GM18498 (cell line): ENCODE data around the gene SLC4A8.
"Not testable (repeated sequence)": the region's sequence is repeated elsewhere in the genome, so short reads cannot be mapped to it uniquely, and the experiment has no call there.

Source experiments
- ATAC-seq: cut with Tn5 transposase; IDR thresholded peaks from one replicate; pipeline ENCODE4 v1.9.1; 2021; ENCODE audit warnings: mild to moderate bottlenecking, moderate library complexity; ENCODE audit not compliant: unreplicated experiment

The SLC4A8 gene

DNA sequence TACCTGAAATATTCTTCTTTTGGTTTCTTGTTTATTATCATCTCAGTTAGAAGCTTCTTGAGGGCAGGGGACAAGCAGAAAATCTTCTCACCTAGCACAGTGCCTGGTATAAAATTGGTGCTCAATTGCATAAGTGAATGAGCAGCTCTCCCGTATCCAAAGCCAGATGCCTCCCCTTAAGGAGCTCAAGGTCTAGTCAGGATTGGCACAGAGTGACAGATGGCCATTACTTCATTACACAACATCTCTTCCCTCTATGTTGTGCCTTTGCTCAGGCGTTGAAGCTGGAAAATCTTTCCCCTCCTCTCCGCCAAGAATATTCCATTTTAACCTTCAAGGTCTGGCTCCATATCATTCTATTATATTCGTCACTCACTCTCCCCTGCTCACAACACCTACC is 3.6 kb downstream of the SLC4A8 start:
- no peak for ATAC-seq

DNA sequence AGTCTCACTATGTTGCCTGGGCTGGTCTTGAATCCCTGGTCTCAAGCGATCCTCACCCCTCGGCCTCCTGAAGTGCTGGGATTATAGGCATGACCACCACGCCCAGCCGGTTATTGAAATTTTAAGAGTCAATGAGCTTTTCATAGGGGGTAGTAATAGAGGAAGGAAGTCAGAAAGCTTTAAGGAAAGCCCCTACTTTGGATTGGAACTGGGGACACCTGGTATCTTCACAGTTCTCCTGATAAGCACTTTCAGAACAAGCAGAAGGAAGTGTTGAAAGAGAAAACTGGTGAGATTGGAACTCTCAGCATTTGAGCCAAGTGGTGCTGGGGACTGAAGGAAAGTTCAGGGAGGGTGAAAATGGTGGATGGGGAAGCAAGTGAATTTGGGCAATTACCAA is 5.1 kb downstream of the SLC4A8 start:
- ATAC-seq: no peak

GRCh38 chr12:51430196-51430895 is 5.7 kb downstream of the SLC4A8 start:
- no peak for ATAC-seq

DNA sequence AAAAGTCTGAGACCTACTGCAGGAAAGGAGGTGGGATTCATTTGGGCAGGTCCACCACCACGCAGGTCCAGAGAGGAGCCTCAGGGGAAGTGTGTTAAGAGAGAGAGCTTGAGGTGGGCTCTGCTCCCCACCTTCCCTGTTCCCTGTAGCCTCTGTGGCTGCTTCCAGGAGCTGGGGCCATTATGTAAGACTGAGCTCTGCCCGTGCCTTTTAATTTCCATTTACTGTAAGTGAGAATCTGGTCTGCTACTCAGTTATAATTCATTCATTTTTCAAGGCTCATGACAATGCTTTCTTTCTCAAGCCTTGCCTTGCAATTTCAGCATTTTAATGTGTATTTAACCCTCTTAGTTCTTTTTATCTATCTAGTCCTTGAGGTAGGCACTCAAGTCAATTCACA is 8.3 kb downstream of the SLC4A8 start:
- no peak for ATAC-seq

GRCh38 chr12:51434305-51434704 is 9.7 kb downstream of the SLC4A8 start:
- ATAC-seq: no peak

DNA sequence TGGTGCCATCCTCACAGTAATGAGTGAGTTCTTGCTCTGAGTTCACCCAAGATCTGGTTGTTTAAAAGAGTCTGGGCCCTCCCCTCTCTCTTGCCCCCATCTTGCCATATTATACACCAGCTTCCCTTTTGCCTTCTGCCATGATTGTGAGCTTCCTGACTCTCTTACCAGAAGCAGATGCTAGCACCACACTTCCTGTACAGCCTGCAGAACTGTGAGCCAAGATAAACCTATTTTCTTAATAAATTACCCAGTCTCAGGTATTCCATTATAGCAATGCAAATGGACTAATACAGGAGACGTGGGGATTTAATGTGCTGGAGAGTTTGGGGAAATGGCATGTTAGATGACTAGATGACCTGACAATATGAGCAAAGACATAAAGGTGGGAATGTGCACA is 12.8 kb downstream of the SLC4A8 start:
- ATAC-seq: no peak

GRCh38 chr12:51439330-51439729 is 14.7 kb downstream of the SLC4A8 start:
- ATAC-seq: no peak

GRCh38 chr12:51441583-51441982 is 17.0 kb downstream of the SLC4A8 start:
- no peak for ATAC-seq

DNA sequence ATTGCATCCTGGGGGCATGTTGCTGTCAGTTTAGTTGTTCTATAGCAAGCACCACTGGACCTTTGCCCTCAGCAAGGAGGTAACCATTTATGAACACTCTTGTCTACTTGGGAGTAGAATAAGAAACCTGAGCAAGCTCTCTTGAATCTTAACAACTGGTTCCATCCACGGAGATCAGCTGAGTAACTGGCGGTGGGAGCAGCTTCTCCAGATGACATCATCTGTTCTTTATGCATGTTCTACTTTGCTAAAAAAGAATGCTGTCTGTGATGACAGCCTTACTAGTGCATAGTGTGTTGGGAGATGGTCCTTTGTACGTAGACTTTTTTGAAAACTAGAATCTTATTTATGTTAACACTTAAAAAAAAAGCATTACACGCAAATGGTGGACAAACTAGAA is 17.7 kb downstream of the SLC4A8 start:
- ATAC-seq: no peak

GRCh38 chr12:51443573-51443972 is 18.9 kb downstream of the SLC4A8 start:
- no peak for ATAC-seq

GRCh38 chr12:51448618-51449256 is 24.1 kb downstream of the SLC4A8 start:
- no peak for ATAC-seq

- ATAC-seq: no peak
Observed at GRCh38 chr12:51449580-51450246, 25.1 kb downstream of the SLC4A8 start.

DNA sequence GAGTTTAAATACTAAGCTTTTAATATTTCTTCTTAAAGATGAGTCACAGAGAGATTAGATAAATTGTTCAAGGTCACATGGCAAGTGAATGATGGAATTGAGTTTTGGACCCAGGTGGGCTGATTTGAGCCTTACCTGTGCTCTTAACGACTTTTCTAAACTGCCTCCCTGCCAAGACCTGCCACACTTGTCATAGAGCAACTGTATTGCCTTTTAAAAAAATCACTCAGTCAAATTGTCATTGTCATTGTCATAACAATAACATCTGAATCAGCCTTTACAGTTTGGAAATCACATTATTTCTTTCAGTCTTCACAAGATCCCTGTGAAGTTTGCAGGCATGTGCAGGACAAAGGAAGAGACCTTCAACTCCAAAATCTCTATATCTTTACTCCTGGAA is 25.7 kb downstream of the SLC4A8 start:
- ATAC-seq: no peak

- ATAC-seq: no peak
Observed at GRCh38 chr12:51450806-51451205, 26.2 kb downstream of the SLC4A8 start.

DNA sequence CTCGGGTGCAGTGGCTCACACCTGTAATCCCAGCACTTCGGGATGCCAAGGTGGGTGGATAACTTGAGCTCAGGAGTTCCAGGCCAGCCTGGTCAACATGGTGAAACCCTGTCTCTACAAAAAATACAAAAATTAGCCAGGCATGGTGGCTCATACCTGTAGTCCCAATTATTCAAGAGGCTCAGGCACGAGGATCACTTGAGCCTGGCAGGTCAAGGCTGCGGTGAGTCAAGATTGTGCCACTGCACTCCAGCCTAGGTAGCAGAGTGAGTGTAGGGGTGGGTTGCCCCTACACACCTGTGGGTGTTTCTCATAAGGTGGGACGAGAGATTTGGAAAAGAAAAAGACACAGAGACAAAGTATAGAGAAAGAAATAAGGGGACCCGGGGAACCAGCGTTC is 29.4 kb downstream of the SLC4A8 start:
- ATAC-seq: not testable (repeated sequence)

- not testable (repeated sequence) for ATAC-seq
Observed at GRCh38 chr12:51455050-51455449, 30.4 kb downstream of the SLC4A8 start.

DNA sequence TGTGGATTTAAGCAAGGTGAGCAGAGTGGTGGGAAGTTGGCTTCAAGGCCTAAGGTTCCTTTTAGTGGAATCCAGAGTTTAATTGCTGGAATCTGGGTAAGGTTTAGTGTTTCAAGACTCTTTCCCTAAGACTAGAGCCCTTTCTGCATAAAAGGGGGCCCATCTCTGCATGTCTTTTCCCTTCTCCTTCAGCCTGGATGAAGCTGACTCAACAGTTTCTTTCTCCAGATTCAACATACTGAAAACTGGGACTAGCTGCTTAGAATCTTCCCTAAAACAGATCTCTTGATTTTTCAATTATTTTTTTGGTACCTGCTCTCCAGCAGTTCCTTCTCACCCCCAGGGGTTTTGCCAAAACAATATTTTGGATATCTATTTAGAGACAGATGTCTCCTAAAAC is 34.0 kb downstream of the SLC4A8 start:
- no peak for ATAC-seq

GRCh38 chr12:51460519-51460918 is 35.9 kb downstream of the SLC4A8 start:
- ATAC-seq: no peak

DNA sequence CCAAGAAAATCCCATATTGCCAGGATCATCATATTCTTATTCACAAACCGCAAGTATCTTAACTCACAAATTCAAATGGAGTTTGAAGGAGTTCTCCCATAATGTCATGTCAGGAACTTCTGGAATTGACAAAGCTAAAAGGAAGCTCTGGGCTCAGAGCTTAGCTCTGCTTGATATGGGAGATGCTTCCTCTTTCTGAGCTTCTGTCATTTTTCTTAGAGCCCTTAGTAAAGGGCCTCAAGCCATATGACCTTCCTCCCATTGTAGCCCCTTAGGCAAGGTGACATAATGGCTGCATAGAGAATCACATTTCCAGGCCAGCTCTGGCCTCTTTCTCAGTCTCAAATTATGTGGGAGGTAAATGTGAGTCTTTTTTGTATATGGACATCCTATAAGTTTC is 40.9 kb downstream of the SLC4A8 start:
- no peak for ATAC-seq

GRCh38 chr12:51470116-51470515 is 45.5 kb downstream of the SLC4A8 start:
- no peak for ATAC-seq

- ATAC-seq: no peak
Observed at GRCh38 chr12:51471111-51471864, 46.7 kb downstream of the SLC4A8 start.

DNA sequence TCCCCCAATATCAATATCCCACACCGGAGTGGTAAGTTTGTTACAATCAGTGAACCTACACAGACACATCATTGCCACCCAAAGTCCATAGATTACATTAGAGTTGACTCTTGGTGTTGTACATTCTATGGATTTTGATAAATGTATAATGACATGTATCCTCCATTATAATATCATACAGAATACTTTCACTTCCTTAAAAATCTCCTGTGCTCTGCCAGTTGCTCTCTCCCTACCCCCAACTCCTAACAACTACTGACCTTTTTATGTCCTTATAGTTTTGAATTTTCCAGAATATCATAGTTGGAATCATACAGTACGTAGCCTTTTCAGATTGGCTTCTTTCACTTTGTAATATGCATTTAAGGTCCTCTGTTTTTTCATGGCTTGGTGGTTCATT is 48.4 kb downstream of the SLC4A8 start:
- ATAC-seq: no peak
